ENCODE results near the gene WDR62. TPM values are rescaled to one million over a fixed set of nuclear protein-coding genes. Genes with fewer than 3 reads are reported as not detected.

Gene WDR62
- total RNA-seq, 4 donors from 2014 or later, result 0.78 to 1.8 (median 0.84) TPM

- Histone ChIP-seq H3K4me3 (replicated peaks in 1 of 3) (no peak overlapping the region), H3K36me3 (no peaks in the 10 kb centered on the region), H3K9me3 (no peaks in the 10 kb centered on the region), H3K27ac (no peak overlapping the region), H3K27me3 (no peaks in the 10 kb centered on the region), H3K4me1 (peaks cover 4 to 11% of the 10 kb centered on the region in 2 donors)
- no peak for DNase-seq
- no peak for TF ChIP-seq POLR2A (IDR thresholded peaks at IDR 0.05)
- TF ChIP-seq, protein P1, sequence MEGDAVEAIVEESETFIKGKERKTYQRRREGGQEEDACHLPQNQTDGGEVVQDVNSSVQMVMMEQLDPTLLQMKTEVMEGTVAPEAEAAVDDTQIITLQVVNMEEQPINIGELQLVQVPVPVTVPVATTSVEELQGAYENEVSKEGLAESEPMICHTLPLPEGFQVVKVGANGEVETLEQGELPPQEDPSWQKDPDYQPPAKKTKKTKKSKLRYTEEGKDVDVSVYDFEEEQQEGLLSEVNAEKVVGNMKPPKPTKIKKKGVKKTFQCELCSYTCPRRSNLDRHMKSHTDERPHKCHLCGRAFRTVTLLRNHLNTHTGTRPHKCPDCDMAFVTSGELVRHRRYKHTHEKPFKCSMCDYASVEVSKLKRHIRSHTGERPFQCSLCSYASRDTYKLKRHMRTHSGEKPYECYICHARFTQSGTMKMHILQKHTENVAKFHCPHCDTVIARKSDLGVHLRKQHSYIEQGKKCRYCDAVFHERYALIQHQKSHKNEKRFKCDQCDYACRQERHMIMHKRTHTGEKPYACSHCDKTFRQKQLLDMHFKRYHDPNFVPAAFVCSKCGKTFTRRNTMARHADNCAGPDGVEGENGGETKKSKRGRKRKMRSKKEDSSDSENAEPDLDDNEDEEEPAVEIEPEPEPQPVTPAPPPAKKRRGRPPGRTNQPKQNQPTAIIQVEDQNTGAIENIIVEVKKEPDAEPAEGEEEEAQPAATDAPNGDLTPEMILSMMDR (IDR thresholded peaks at IDR 0.05), result no peak
- intact Hi-C loops (cut with DNase I), result no loop called here
- 81 to 84% methylated on average over 10 of the region's 10 CpGs for WGBS, 2 donors
Observed at GRCh38 chr19:36028313-36029041, 26.2 kb upstream of the WDR62 start.

DNA sequence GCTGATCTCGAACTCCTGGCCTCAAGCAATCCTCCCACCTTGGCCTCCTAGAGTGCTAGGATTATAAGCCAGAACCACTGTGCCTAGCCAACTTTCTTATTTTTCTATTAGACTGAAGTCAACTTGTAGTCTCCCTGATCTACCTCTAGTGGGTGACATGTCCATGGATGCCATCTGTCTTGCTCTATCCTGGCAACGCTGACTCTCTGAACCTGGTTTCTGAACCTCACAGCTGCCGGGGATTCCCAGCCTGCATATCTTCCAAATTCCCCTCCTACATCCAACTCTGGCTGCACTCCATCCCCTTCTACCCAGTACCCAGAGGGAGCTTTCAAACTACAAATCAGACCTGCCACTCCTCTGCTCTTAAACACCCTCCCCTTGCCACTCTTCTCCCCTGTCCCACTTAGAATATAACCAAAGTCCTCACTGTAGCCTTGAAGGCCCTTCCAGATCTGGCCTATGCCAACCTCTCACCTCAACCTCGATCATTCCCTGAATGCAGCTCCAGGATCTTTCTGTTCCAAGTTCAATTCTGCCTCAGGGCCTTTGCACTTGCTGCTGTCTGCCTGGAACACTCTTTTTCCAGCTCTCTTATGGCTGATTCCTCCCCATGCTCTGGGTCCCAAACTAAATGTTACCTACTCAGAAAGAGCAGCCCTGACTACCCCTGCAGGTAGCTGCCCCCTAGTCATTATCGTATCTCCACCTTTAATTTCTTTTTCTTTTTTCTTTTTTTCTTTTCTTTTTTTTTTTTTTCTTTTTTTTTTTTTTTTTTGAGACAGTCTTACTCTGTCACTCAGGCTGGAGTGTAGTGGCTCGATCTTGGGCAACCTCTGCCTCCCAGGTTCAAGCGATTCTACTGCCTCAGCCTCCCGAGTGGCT is 24.2 kb upstream of the WDR62 start:
- intact Hi-C loops (cut with DNase I), result no loop called here
- 89 to 94% methylated on average over 8 of the region's 8 CpGs for WGBS, 2 donors
- H3K27ac ChIP-seq, result no peak overlapping the region
- no peaks in the 10 kb centered on the region for H3K27me3 ChIP-seq
- DNase-seq, result no peak
- no peaks in the 10 kb centered on the region for H3K36me3 ChIP-seq
- peaks cover 4 to 11% of the 10 kb centered on the region in 2 donors for H3K4me1 ChIP-seq
- TF ChIP-seq, protein P1 (IDR thresholded peaks at IDR 0.05), result no peak
- no peak for TF ChIP-seq POLR2A (IDR thresholded peaks at IDR 0.05)
- H3K9me3 ChIP-seq, result no peaks in the 10 kb centered on the region
- H3K4me3 ChIP-seq (replicated peaks in 1 of 3), result no peak overlapping the region

DNA sequence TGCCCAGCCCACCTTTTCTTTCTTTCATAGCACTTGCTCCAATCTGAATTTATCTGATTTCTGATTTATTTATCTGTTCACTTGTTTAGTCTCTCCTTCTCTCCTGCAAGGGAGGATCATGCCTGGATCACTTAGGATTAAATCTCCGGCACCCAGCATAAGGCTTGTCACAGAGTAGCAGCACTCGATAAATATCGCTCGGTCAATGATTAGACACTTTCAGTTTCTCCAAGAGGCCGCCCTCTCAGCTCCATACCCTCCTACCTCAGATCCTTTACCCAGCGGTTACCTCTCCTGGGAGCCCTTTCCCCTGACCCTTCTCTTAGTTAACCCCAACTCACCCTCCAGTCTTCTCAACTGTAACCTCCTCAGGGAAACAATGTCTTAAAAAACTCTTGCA is 23.4 kb upstream of the WDR62 start:
- 91 to 94% methylated on average over 6 of the region's 6 CpGs for WGBS, 2 donors
- no peaks in the 10 kb centered on the region for H3K36me3 ChIP-seq
- H3K9me3 ChIP-seq, result no peaks in the 10 kb centered on the region
- H3K4me1 ChIP-seq, result peaks cover 4 to 11% of the 10 kb centered on the region in 2 donors
- no peak overlapping the region for H3K4me3 ChIP-seq (replicated peaks in 1 of 3)
- no peak overlapping the region for H3K27ac ChIP-seq
- no peaks in the 10 kb centered on the region for H3K27me3 ChIP-seq
- TF ChIP-seq, protein P1 (IDR thresholded peaks at IDR 0.05), result no peak
- intact Hi-C loops (cut with DNase I), result no loop called here
- DNase-seq, result no peak

GRCh38 chr19:36032251-36033104 is 22.2 kb upstream of the WDR62 start, which contains the start of gene CLIP3:
Gene CLIP3 (minus strand): TSS chr19:36032873. CDS start chr19:36032357, 516 bp downstream.
- H3K27me3 ChIP-seq, result no peaks in the 10 kb centered on the region
- peak within 1 kb of the TSS in 1 of 3 donors; percentile 24 for H3K27ac ChIP-seq
- WGBS, 2 donors, result 3 to 6% methylated on average over 27 to 35 of the region's 51 CpGs
- no peak for TF ChIP-seq POLR2A (IDR thresholded peaks at IDR 0.05)
- TF ChIP-seq, protein P1 (IDR thresholded peaks at IDR 0.05), result no peak
- H3K36me3 ChIP-seq, result no peaks in the 10 kb centered on the region
- H3K4me3 ChIP-seq (replicated peaks in 1 of 3), result peak within 1 kb of the TSS in 1 of 3 donors; percentile 32
- peak in 1 of 2 donors; percentile 14 for DNase-seq
- intact Hi-C loops (cut with DNase I), result no loop called here
- H3K9me3 ChIP-seq, result no peaks in the 10 kb centered on the region
- H3K4me1 ChIP-seq, result peaks cover 4 to 11% of the 10 kb centered on the region in 2 donors
